T47D (cell line): Measurements from ENCODE around the gene PCDHGA6.
"Not testable (repeated sequence)": the region's sequence is repeated elsewhere in the genome, so short reads cannot be mapped to it uniquely, and the experiment has no call there.

Source experiments
- DNase-seq, 2 experiments: peaks; one replicate each; pipeline versions ENCODE4 v3.0.0 to v3.0.0-alpha.2; 2011 to 2012; ENCODE audit warnings: low read depth in 1 of 2, low spot score in 1 of 2
- JUND ChIP-seq: IDR thresholded peaks from 2 replicates; pipeline ENCODE4 v1.6.1; 2012; ENCODE audit warnings: low read depth
- in situ Hi-C: cut with HindIII; loops from 2 replicates; pipeline ENCODE4 v1.10.0; 2016; ENCODE audit warnings: low sequenced_read_pairs, low pct_unique_long_range_greater_than_20kb

The PCDHGA6 gene

GRCh38 chr5:141389153-141390042, 15.7 kb downstream of the PCDHGA6 start:
- TF ChIP-seq JUND = no peak
- in situ Hi-C loops = no loop called here
- DNase-seq = no peak

GRCh38 chr5:141392429-141393198, 18.9 kb downstream of the PCDHGA6 start, which contains the start of gene PCDHGA8:
TSS of gene PCDHGA8 (plus strand) at chr5:141392633. CDS start at chr5:141392814, 181 bp downstream.
- no peak for TF ChIP-seq JUND
- no peak for DNase-seq
- in situ Hi-C loops = no loop called here

- TF ChIP-seq JUND = no peak
- in situ Hi-C loops = no loop called here
- DNase-seq = no peak
These were observed 19.6 kb downstream of the PCDHGA6 start for GRCh38 chr5:141393267-141393666.

GRCh38 chr5:141394401-141395187, 20.9 kb downstream of the PCDHGA6 start:
- in situ Hi-C loops, DNase-seq: not testable (repeated sequence)

- DNase-seq = peak; percentile 85 to 93
- in situ Hi-C loops = not testable (repeated sequence)
These were observed 24.3 kb downstream of the PCDHGA6 start, which contains the start of gene PCDHGB5 for GRCh38 chr5:141397756-141398551. TSS of gene PCDHGB5 (plus strand) at chr5:141397947. CDS start at chr5:141398128, 181 bp downstream.

GRCh38 chr5:141398608-141399007, 24.9 kb downstream of the PCDHGA6 start:
- no peak for TF ChIP-seq JUND
- in situ Hi-C loops = no loop called here
- DNase-seq = no peak

GRCh38 chr5:141399555-141400258, 26.0 kb downstream of the PCDHGA6 start:
- in situ Hi-C loops = no loop called here
- DNase-seq = no peak

GRCh38 chr5:141402553-141403243, 29.0 kb downstream of the PCDHGA6 start, which contains the start of gene PCDHGA9:
TSS of gene PCDHGA9 (plus strand) at chr5:141402778. CDS start at chr5:141402953, 175 bp downstream.
- no peak for TF ChIP-seq JUND
- no peak for DNase-seq
- in situ Hi-C loops = no loop called here

More at GRCh38 chr5:141399555-141400258, 26.0 kb downstream of the PCDHGA6 start:
- no peak for TF ChIP-seq JUND

GRCh38 chr5:141403387-141403786, 29.7 kb downstream of the PCDHGA6 start:
- no peak for TF ChIP-seq JUND
- no peak for DNase-seq
- in situ Hi-C loops = no loop called here

GRCh38 chr5:141407790-141408505, 34.3 kb downstream of the PCDHGA6 start, which contains the start of gene PCDHGB6:
TSS of gene PCDHGB6 (plus strand) at chr5:141408021. CDS start at chr5:141408203, 182 bp downstream.
- in situ Hi-C loops, DNase-seq: not testable (repeated sequence)
